Stomach (tissue), 4 donors: ENCODE data around the gene TMCO5A.

ENCODE experiments used
- CTCF ChIP-seq, 7 experiments: fragments of 450-650 bp in 4 of 7; fragments of 200-600 bp in 3 of 7; sonication (generic) in 3 of 7; IDR thresholded peaks; one replicate each; pipeline ENCODE4 v1.5.1; 2016 to 2019; ENCODE audit warnings: antibody characterized with exemption in 7 of 7, control low read depth in 2 of 7, mild to moderate bottlenecking in 1 of 7
- EP300 ChIP-seq: sonication (generic); formaldehyde crosslinking; IDR thresholded peaks from one replicate; pipeline ENCODE4 v1.6.1; 2017; ENCODE audit warnings: antibody characterized with exemption
- POLR2A ChIP-seq, 4 donors: fragments of 450-650 bp; IDR thresholded peaks; one replicate each; pipeline ENCODE4 v1.6.1; 2016; ENCODE audit warnings: antibody characterized with exemption in 4 of 4, control low read depth in 2 of 4, mild to moderate bottlenecking in 1 of 4, moderate library complexity in 1 of 4
- POLR2AphosphoS5 ChIP-seq, 3 donors: sonication (generic); formaldehyde crosslinking; IDR thresholded peaks; one replicate each; pipeline ENCODE4 v1.6.1; 2016; ENCODE audit warnings: antibody characterized with exemption in 3 of 3

- no peak for TF ChIP-seq CTCF (IDR thresholded peaks at IDR 0.05)
- TF ChIP-seq POLR2AphosphoS5 (IDR thresholded peaks at IDR 0.05): no peak
- TF ChIP-seq EP300: no peak
- TF ChIP-seq POLR2A (IDR thresholded peaks at IDR 0.05): no peak
Measured at GRCh38 chr15:37893309-37893708, 41.1 kb upstream of the TMCO5A start.
